MM.1S (cell line): ENCODE data around the gene ZNF836.

Source experiments
- DNase-seq: peaks from one replicate; pipeline ENCODE4 v3.0.0-alpha.2; 2015
- H2AFZ ChIP-seq: fragments of 300-600 bp; sonication (generic); 2 replicates; pipeline ENCODE4 v1.6.0; 2016; ENCODE audit warnings: antibody characterized with exemption, low read length
- H3F3A ChIP-seq: fragments of 300-600 bp; sonication (generic); 2 replicates; pipeline ENCODE4 v1.6.1; 2016; ENCODE audit warnings: mild to moderate bottlenecking, antibody characterized with exemption, low read length, moderate library complexity, mixed read lengths; ENCODE audit not compliant: insufficient read depth
- H3K27ac ChIP-seq: fragments of 300-600 bp; sonication (generic); 2 replicates; pipeline ENCODE4 v1.5.1; 2016; ENCODE audit warnings: mild to moderate bottlenecking, low read length
- H3K27me3 ChIP-seq: fragments of 300-600 bp; sonication (generic); replicated peaks from 2 replicates; pipeline ENCODE4 v1.6.0; 2016; ENCODE audit warnings: low read length; ENCODE audit not compliant: insufficient read depth
- H3K36me3 ChIP-seq: fragments of 300-600 bp; sonication (generic); replicated peaks from 2 replicates; pipeline ENCODE4 v1.6.1; 2016; ENCODE audit warnings: mild to moderate bottlenecking, low read length, mixed read lengths; ENCODE audit not compliant: insufficient read depth
- H3K4me1 ChIP-seq: fragments of 300-600 bp; sonication (generic); 2 replicates; pipeline ENCODE4 v1.6.1; 2016; ENCODE audit warnings: low read length, mixed read lengths
- H3K4me2 ChIP-seq: fragments of 300-600 bp; sonication (generic); 2 replicates; pipeline ENCODE4 v1.6.0; 2016; ENCODE audit warnings: low read depth, low read length
- H3K4me3 ChIP-seq: fragments of 300-600 bp; sonication (generic); 2 replicates; pipeline ENCODE4 v1.5.1; 2016; ENCODE audit warnings: low read length, mixed read lengths
- H3K79me2 ChIP-seq: fragments of 300-600 bp; sonication (generic); 2 replicates; pipeline ENCODE4 v1.6.1; 2016; ENCODE audit warnings: mixed run types, low read length, mixed read lengths
- H3K9ac ChIP-seq: fragments of 300-600 bp; sonication (generic); 2 replicates; pipeline ENCODE4 v1.6.1; 2016; ENCODE audit warnings: low read length, mixed read lengths
- H3K9me2 ChIP-seq: fragments of 300-600 bp; sonication (generic); replicated peaks from 2 replicates; pipeline ENCODE4 v1.6.1; 2016; ENCODE audit warnings: mild to moderate bottlenecking, low read length, mixed read lengths; ENCODE audit not compliant: insufficient read depth
- H3K9me3 ChIP-seq: fragments of 300-600 bp; sonication (generic); replicated peaks from 2 replicates; pipeline ENCODE4 v1.6.1; 2016; ENCODE audit warnings: mild to moderate bottlenecking, low read length, mixed read lengths; ENCODE audit not compliant: insufficient read depth
- H4K20me1 ChIP-seq: fragments of 300-600 bp; sonication (generic); 2 replicates; pipeline ENCODE4 v1.6.1; 2016; ENCODE audit warnings: mild to moderate bottlenecking, low read length, moderate library complexity, mixed read lengths; ENCODE audit not compliant: insufficient read depth
- EZH2 ChIP-seq: fragments of 300-600 bp; sonication (generic); optimal IDR thresholded peaks from 2 replicates; pipeline ENCODE3; 2017; ENCODE audit warnings: low read depth, mild to moderate bottlenecking, antibody characterized with exemption, low read length, mixed read lengths
- EZH2phosphoT487 ChIP-seq: fragments of 300-600 bp; sonication (generic); IDR thresholded peaks from 2 replicates; pipeline ENCODE4 v1.6.1; 2018; ENCODE audit warnings: antibody characterized with exemption, low read length
- TF ChIP-seq, protein P1 (sequence below): fragments of 300-600 bp; sonication (generic); IDR thresholded peaks from 2 replicates; pipeline ENCODE4 v1.5.1; 2016; ENCODE audit warnings: antibody characterized with exemption, low read length, mixed read lengths

Gene ZNF836

DNA sequence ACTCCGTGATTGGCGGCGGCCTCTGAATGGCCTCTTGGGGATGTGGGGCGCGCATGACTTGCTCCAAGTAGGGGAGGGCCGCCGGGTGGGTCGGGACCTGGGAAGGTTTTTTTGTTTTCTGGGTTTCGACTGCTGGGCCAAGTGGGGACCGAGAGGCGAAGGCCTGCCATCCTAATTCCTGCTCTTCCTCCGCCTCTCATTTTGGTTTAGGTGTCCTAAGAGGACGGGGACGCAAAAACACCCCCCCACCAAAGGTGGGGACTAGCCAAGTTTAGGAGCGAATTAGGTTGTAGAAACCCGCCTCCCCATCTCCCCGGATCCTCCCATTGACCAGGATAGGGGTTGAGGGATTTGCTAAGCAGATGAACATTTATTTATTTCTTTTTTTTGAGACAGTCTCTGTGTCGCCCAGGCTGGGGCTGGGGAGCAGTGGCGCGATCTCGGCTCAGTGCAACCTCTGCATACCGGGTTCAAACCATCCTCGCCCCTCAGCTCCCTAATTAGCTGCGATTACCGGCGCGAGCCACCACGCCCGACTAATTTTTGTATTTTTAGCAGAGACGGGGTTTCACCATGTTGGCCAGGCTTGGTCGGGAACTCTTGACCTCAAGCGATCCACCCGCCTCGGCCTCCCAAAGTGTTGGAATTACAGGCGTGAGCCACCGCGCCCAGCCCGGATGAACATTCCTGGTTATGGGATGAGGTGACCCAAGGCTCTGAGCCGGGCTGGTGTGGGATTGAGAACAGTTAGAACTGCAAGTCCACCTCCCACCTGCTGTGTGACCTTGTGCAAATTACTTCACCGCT lies 19.3 kb upstream of the ZNF836 start:
- H3K27ac ChIP-seq: peak overlapping the region; percentile 89; the same call in 1 of the 2 replicates
- peak overlapping the region; percentile 95 for H3K9ac ChIP-seq
- H4K20me1 ChIP-seq: no peaks in the 10 kb centered on the region
- peak overlapping the region; percentile 96 for H3K4me3 ChIP-seq
- peak overlapping the region; percentile 79 for H3K4me2 ChIP-seq
- H2AFZ ChIP-seq: peak overlapping the region; percentile 79
- H3K36me3 ChIP-seq: peaks cover 13% of the 10 kb centered on the region
- H3K27me3 ChIP-seq: no peaks in the 10 kb centered on the region
- TF ChIP-seq EZH2phosphoT487: no peak
- TF ChIP-seq EZH2: no peak
- TF ChIP-seq, protein P1, sequence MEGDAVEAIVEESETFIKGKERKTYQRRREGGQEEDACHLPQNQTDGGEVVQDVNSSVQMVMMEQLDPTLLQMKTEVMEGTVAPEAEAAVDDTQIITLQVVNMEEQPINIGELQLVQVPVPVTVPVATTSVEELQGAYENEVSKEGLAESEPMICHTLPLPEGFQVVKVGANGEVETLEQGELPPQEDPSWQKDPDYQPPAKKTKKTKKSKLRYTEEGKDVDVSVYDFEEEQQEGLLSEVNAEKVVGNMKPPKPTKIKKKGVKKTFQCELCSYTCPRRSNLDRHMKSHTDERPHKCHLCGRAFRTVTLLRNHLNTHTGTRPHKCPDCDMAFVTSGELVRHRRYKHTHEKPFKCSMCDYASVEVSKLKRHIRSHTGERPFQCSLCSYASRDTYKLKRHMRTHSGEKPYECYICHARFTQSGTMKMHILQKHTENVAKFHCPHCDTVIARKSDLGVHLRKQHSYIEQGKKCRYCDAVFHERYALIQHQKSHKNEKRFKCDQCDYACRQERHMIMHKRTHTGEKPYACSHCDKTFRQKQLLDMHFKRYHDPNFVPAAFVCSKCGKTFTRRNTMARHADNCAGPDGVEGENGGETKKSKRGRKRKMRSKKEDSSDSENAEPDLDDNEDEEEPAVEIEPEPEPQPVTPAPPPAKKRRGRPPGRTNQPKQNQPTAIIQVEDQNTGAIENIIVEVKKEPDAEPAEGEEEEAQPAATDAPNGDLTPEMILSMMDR: no peak
- H3K4me1 ChIP-seq: no peaks in the 10 kb centered on the region; the same call in 1 of the 2 replicates
- H3K9me3 ChIP-seq: no peaks in the 10 kb centered on the region
- peaks cover 58% of the 10 kb centered on the region for H3K79me2 ChIP-seq
- H3K9me2 ChIP-seq: no peaks in the 10 kb centered on the region
- H3F3A ChIP-seq: no peaks in the 10 kb centered on the region
- peak; percentile 11 for DNase-seq

DNA sequence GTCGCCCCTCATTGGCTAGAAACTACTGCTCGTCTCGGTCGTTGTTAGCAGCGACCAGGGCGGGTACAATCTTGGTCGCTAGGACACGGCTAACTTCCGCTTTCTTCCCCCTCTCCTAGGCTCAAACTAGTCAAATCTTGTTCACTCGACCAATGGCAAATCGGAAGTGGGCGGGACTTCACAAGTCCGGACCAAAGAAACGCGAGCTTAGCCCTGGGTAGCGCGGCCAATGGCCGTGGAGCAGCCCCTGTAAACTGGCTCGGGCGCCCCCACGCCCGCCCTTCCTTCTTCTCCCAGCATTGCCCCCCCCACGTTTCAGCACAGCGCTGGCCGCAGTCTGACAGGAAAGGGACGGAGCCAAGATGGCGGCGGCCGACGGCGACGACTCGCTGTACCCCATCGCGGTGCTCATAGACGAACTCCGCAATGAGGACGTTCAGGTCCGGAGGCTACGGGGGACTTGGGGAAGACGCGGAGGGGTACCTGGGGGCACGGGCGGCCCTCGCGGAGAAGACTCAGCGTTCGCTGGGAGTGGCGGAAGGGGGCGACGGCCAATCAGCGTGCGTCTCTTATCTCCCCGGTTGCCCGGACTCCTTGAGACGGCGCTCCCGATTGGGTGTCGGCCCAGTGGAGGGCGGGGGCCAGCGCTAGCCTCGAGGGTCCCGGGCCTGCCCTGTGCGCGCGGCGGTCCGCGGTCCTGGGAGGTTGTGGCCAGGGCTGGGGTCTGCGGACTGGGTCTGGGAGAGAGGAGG lies 18.5 kb upstream of the ZNF836 start, which contains the start of gene PPP2R1A:
PPP2R1A (plus strand) TSS at position 318 of the 752 bp plus-strand sequence; CDS start at position 363, 45 bp downstream.
- no peaks in the 10 kb centered on the region; the same call in 1 of the 2 replicates for H3K4me1 ChIP-seq
- peak within 1 kb of the TSS; percentile 96 for H3K4me3 ChIP-seq
- peak within 1 kb of the TSS; percentile 89 for H3K27ac ChIP-seq
- peaks cover 9% of the 10 kb centered on the region; the same call in 1 of the 2 replicates for H3K36me3 ChIP-seq
- no peaks in the 10 kb centered on the region for H4K20me1 ChIP-seq
- peak within 1 kb of the TSS; percentile 82 for H3K4me2 ChIP-seq
- H3K9me3 ChIP-seq: no peaks in the 10 kb centered on the region
- H3K9ac ChIP-seq: peak within 1 kb of the TSS; percentile 95
- H3F3A ChIP-seq: no peaks in the 10 kb centered on the region
- H3K79me2 ChIP-seq: peaks cover 50% of the 10 kb centered on the region
- H2AFZ ChIP-seq: peak within 1 kb of the TSS; percentile 79
- TF ChIP-seq, protein P1: no peak
- TF ChIP-seq EZH2phosphoT487 (no peak), EZH2 (no peak)
- no peaks in the 10 kb centered on the region for H3K9me2 ChIP-seq
- no peaks in the 10 kb centered on the region for H3K27me3 ChIP-seq
- DNase-seq: peak; percentile 100

DNA sequence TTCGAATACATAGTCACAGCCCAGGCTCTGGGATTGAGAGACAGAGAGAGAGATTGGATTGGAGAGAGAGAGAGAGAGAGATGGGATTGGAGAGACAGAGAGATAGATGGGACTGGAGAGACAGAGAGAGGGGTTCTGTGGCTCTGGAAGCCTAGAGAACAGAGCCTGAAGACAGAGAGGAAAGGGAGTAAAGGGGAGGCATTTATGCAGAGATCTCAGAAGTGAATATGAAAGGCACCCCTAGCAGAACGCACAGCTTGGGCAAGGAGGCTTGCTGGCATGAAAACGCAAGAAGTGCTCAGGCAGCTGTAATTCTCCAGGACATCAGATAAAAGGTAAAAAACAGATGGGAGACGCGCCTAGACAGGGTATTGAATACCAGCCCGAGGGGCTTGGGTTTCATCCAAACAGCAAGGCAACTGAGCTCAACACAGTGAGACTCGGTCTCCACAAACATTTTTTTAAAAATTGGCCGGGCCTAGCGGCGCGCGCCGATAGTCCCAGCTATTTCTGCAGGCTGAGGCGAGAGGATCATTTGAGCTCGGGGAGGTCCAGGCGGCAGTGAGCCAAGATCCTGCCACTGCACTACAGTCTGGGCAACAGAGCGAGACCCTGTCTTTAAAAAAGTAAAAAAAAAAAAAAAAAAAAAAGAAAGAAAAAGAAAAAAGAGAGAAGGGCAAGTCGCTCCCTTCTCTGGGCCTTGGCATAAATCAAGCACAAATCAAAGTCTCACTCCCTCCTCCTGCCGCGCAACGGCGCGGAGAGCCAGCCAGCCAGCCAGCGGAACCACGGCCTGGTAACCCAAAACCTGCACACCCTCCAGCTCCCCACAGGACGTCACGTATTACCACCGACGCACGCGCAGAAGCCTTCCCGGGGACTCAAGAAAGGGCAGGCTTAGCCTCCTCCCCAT lies 17.7 kb upstream of the ZNF836 start:
- peaks cover 42% of the 10 kb centered on the region for H3K79me2 ChIP-seq
- no peaks in the 10 kb centered on the region for H3F3A ChIP-seq
- no peaks in the 10 kb centered on the region for H4K20me1 ChIP-seq
- H3K9me2 ChIP-seq: no peaks in the 10 kb centered on the region
- peaks cover 6% of the 10 kb centered on the region; the same call in 1 of the 2 replicates for H3K36me3 ChIP-seq
- peak overlapping the region; percentile 28; the same call in 1 of the 2 replicates for H3K27ac ChIP-seq
- DNase-seq: no peak
- peak overlapping the region; percentile 54 for H3K4me3 ChIP-seq
- TF ChIP-seq EZH2 (no peak), EZH2phosphoT487 (no peak)
- TF ChIP-seq, protein P1: no peak
- H3K4me1 ChIP-seq: no peaks in the 10 kb centered on the region; the same call in 1 of the 2 replicates
- H3K9me3 ChIP-seq: no peaks in the 10 kb centered on the region
- peak overlapping the region; percentile 42 for H2AFZ ChIP-seq
- H3K9ac ChIP-seq: peak overlapping the region; percentile 27; the same call in 1 of the 2 replicates
- peak overlapping the region; percentile 82; the same call in 1 of the 2 replicates for H3K4me2 ChIP-seq
- 0 out of 2 replicates have a peak, but pooled peaks cover 4% of the 10 kb centered on the region for H3K27me3 ChIP-seq
